Activated B cell treated with CpG ODN at 0.5 μM for 24 hours (primary cell): ENCODE results near the gene TMPRSS12. TPM values are rescaled to one million over a fixed set of nuclear protein-coding genes. Genes with fewer than 3 reads are reported as not detected.
"Not testable (repeated sequence)": the region's sequence is repeated elsewhere in the genome, so short reads cannot be mapped to it uniquely, and the experiment has no call there.

ENCODE experiments used
- ATAC-seq: fragments of 200-7000 bp; cut with Tn5 transposase; one replicate; pipeline ENCODE4 v1.10.0; 2021; ENCODE audit warnings: low read depth, mild to moderate bottlenecking, moderate library complexity
- CTCF ChIA-PET: fragments of 350-600 bp; sonication (Branson Sonifier 250); formaldehyde crosslinking; loops from one replicate; lab custom pipeline; 2021; ENCODE audit warnings: antibody characterized with exemption; lab: Charles Lee
- POLR2A ChIA-PET: fragments of 350-600 bp; sonication (Branson Sonifier 250); formaldehyde crosslinking; loops from one replicate; lab custom pipeline; 2021; ENCODE audit warnings: antibody characterized with exemption; lab: Charles Lee
- DNase-seq: peaks from one replicate; pipeline ENCODE4 v3.0.0; 2022
- H3K27ac Mint-ChIP-seq: one replicate; pipeline ENCODE4 v1.8.0; 2020; ENCODE audit warnings: mixed read lengths
- H3K27me3 Mint-ChIP-seq: one replicate; pipeline ENCODE4 v1.8.0; 2021; ENCODE audit warnings: mixed read lengths
- H3K36me3 Mint-ChIP-seq: one replicate; pipeline ENCODE4 v1.8.0; 2021; ENCODE audit warnings: low read depth, mixed read lengths
- H3K4me1 Mint-ChIP-seq: one replicate; pipeline ENCODE4 v1.8.0; 2021; ENCODE audit warnings: mixed read lengths
- H3K4me3 Mint-ChIP-seq: one replicate; pipeline ENCODE4 v1.8.0; 2020; ENCODE audit warnings: mild to moderate bottlenecking, mixed read lengths
- H3K9me3 Mint-ChIP-seq: one replicate; pipeline ENCODE4 v1.8.0; 2020; ENCODE audit warnings: mixed read lengths
- CTCF ChIP-seq: fragments of 200-600 bp; IDR thresholded peaks from one replicate; pipeline ENCODE4 v1.8.0; 2022; ENCODE audit warnings: antibody characterized with exemption, mild to moderate bottlenecking
- intact Hi-C: fragments of 100-400 bp; cut with micrococcal nuclease; formaldehyde crosslinking; loops from one replicate; pipeline ENCODE4 v1.15.1; 2024
- total RNA-seq: library from RNA; stranded (reverse); gene quantifications from 2 replicates; pipeline ENCODE4 v1.2.3, GENCODE V29; 2022

Gene TMPRSS12
- total RNA-seq, 1 donor from 2014 or later = not detected

GRCh38 chr12:50841716-50842531 lies 802 bp upstream of the TMPRSS12 start:
- H3K27ac Mint-ChIP-seq = no peak overlapping the region
- no peaks in the 10 kb centered on the region for H3K27me3 Mint-ChIP-seq
- intact Hi-C loops = no loop called here
- no peak overlapping the region for H3K4me3 Mint-ChIP-seq
- H3K4me1 Mint-ChIP-seq = no peaks in the 10 kb centered on the region
- peaks cover 9% of the 10 kb centered on the region for H3K9me3 Mint-ChIP-seq
- CTCF ChIA-PET = interaction anchor here (1.2 kb wide), 1 partner anchor 145 kb away, joined by 3 read pairs; no protein-coding TSS in a partner anchor
- TF ChIP-seq CTCF = no peak
- DNase-seq = no peak
- no peak for ATAC-seq
- POLR2A ChIA-PET = interaction anchor here (0.5 to 0.6 kb wide), 2 partner anchors 19 to 490 kb away, joined by 3 read pairs; no protein-coding TSS in a partner anchor
- no peaks in the 10 kb centered on the region for H3K36me3 Mint-ChIP-seq

- intact Hi-C loops = no loop called here
- ChIA-PET CTCF (interaction anchor here (0.8 kb wide), 1 partner anchor 142 kb away, joined by 6 read pairs; no protein-coding TSS in a partner anchor), POLR2A (no interaction called here)
- Mint-ChIP-seq H3K4me3 (no peak overlapping the region), H3K4me1 (no peaks in the 10 kb centered on the region), H3K36me3 (no peaks in the 10 kb centered on the region), H3K9me3 (peaks cover 9% of the 10 kb centered on the region), H3K27ac (no peak overlapping the region), H3K27me3 (no peaks in the 10 kb centered on the region)
- ATAC-seq (no peak), DNase-seq (no peak)
- no peak for TF ChIP-seq CTCF
Observed at GRCh38 chr12:50845021-50845647, 2.4 kb downstream of the TMPRSS12 start.

- no peak for DNase-seq
- POLR2A ChIA-PET = interaction anchor here (0.7 kb wide), 1 partner anchor 76 kb away, joined by 3 read pairs; a partner anchor contains a TSS
- Mint-ChIP-seq H3K27me3 (peaks cover 12% of the 10 kb centered on the region), H3K36me3 (no peaks in the 10 kb centered on the region), H3K9me3 (peaks cover 4% of the 10 kb centered on the region), H3K4me1 (no peaks in the 10 kb centered on the region), H3K27ac (no peak overlapping the region), H3K4me3 (no peak overlapping the region)
- intact Hi-C loops = no loop called here
- CTCF ChIA-PET = no interaction called here
- no peak for ATAC-seq
- no peak for TF ChIP-seq CTCF
Observed at GRCh38 chr12:50848963-50849362, 6.2 kb downstream of the TMPRSS12 start.

GRCh38 chr12:50855218-50855617 lies 12.5 kb downstream of the TMPRSS12 start:
- H3K36me3 Mint-ChIP-seq, H3K4me3 Mint-ChIP-seq, intact Hi-C loops, DNase-seq, H3K9me3 Mint-ChIP-seq, H3K4me1 Mint-ChIP-seq, H3K27ac Mint-ChIP-seq, CTCF ChIA-PET, POLR2A ChIA-PET, ATAC-seq: not testable (repeated sequence)
- peaks cover 12% of the 10 kb centered on the region for H3K27me3 Mint-ChIP-seq

GRCh38 chr12:50855679-50856078 lies 13.0 kb downstream of the TMPRSS12 start:
- H3K36me3 Mint-ChIP-seq, H3K27ac Mint-ChIP-seq, H3K4me1 Mint-ChIP-seq, ATAC-seq, POLR2A ChIA-PET, intact Hi-C loops, H3K4me3 Mint-ChIP-seq, CTCF ChIA-PET, H3K9me3 Mint-ChIP-seq, DNase-seq: not testable (repeated sequence)
- H3K27me3 Mint-ChIP-seq = peaks cover 12% of the 10 kb centered on the region
